Limb (tissue), 2 donors: ENCODE data around the gene ACTG2.

ENCODE experiments used
- DNase-seq, 2 donors: peaks; one replicate each; pipeline ENCODE4 v3.0.0-alpha.2; 2016; ENCODE audit errors: extremely low spot score in 2 of 2

The ACTG2 gene

GRCh38 chr2:73963385-73964120, 70.7 kb downstream of the ACTG2 start:
- no peak for DNase-seq

GRCh38 chr2:73964223-73964622, 71.4 kb downstream of the ACTG2 start:
- no peak for DNase-seq

GRCh38 chr2:73965053-73965452, 72.2 kb downstream of the ACTG2 start:
- DNase-seq: no peak

- no peak for DNase-seq
Measured at GRCh38 chr2:73968357-73968937, 75.6 kb downstream of the ACTG2 start.

GRCh38 chr2:73969356-73969755, 76.5 kb downstream of the ACTG2 start:
- DNase-seq: no peak
